GM12892 (cell line): ENCODE data around the gene CNTNAP2.

Experiments
- POLR2A ChIP-seq: IDR thresholded peaks from 2 replicates; pipeline ENCODE4 v1.6.1; 2011; ENCODE audit warnings: low read depth, low read length, control low read depth
- POLR2AphosphoS5 ChIP-seq: IDR thresholded peaks from 2 replicates; pipeline ENCODE4 v1.6.1; 2011; ENCODE audit warnings: low read depth, low read length, control low read depth
- TAF1 ChIP-seq: IDR thresholded peaks from 2 replicates; pipeline ENCODE4 v1.6.1; 2011; ENCODE audit warnings: low read depth, mild to moderate bottlenecking, control low read depth, low read length, borderline replicate concordance

DNA sequence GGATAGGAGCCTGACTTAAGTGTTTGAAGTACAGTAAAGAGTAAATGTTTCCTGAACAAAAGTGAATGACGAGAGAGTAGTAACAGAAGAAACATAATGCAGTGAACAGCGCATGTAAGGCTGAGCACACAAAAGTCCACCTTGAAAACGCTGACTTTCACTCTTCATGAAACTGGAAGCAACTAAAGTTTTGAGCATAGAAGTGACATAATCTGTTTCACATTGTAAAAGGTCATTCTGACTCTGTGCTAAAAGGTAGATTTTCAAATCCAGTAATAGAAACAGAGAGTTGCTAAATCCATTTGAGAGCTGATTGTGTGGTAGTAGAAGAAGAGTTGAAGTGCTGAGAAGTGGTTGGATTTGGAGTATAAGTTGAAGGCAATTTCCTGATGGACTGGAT is 1037.0 kb downstream of the CNTNAP2 start:
- TF ChIP-seq TAF1 (no peak), POLR2A (no peak), POLR2AphosphoS5 (no peak)
